HG03354 (cell line): ENCODE data around the gene RPL14.
A peak's percentile ranks its signal among the peaks of the same experiment; 100 is the strongest.

Source experiments
- ATAC-seq: cut with Tn5 transposase; IDR thresholded peaks from one replicate; pipeline ENCODE4 v1.9.1; 2021; ENCODE audit warnings: mild to moderate bottlenecking; ENCODE audit not compliant: unreplicated experiment, poor library complexity, severe bottlenecking

The RPL14 gene

GRCh38 chr3:40456940-40457823 is at the start of gene RPL14:
RPL14 (plus strand) TSS chr3:40457339; CDS start chr3:40457472, 133 bp downstream.
- ATAC-seq = peak; percentile 68

GRCh38 chr3:40407611-40408010 is 49.5 kb upstream of the RPL14 start:
- ATAC-seq = no peak

- no peak for ATAC-seq
Measured at GRCh38 chr3:40414270-40414669, 42.9 kb upstream of the RPL14 start.

GRCh38 chr3:40417845-40418543 is 39.1 kb upstream of the RPL14 start:
- no peak for ATAC-seq

- ATAC-seq = no peak
Measured at GRCh38 chr3:40422861-40423260, 34.3 kb upstream of the RPL14 start.

GRCh38 chr3:40427045-40427669 is 30.0 kb upstream of the RPL14 start:
- no peak for ATAC-seq

- no peak for ATAC-seq
Measured at GRCh38 chr3:40432793-40433192, 24.3 kb upstream of the RPL14 start.

- ATAC-seq = no peak
Measured at GRCh38 chr3:40437889-40438288, 19.2 kb upstream of the RPL14 start.

- no peak for ATAC-seq
Measured at GRCh38 chr3:40445062-40445461, 12.1 kb upstream of the RPL14 start.

GRCh38 chr3:40445880-40446279 is 11.3 kb upstream of the RPL14 start:
- ATAC-seq = no peak

- no peak for ATAC-seq
Measured at GRCh38 chr3:40450438-40450837, 6.7 kb upstream of the RPL14 start.

- no peak for ATAC-seq
Measured at GRCh38 chr3:40451551-40451950, 5.6 kb upstream of the RPL14 start.

GRCh38 chr3:40452057-40452456 is 5.1 kb upstream of the RPL14 start:
- no peak for ATAC-seq

GRCh38 chr3:40452562-40452875 is 4.6 kb upstream of the RPL14 start:
- ATAC-seq = no peak

- ATAC-seq = peak; percentile 96
Measured at GRCh38 chr3:40452876-40453730, 4.0 kb upstream of the RPL14 start.

- ATAC-seq = no peak
Measured at GRCh38 chr3:40453933-40454332, 3.2 kb upstream of the RPL14 start.

GRCh38 chr3:40455328-40455727 is 1.8 kb upstream of the RPL14 start:
- ATAC-seq = no peak

GRCh38 chr3:40456279-40456939 is 730 bp upstream of the RPL14 start:
- ATAC-seq = no peak

GRCh38 chr3:40458473-40458872 is 1.3 kb downstream of the RPL14 start:
- no peak for ATAC-seq
